GM12878 (cell line): ENCODE data around the gene FOXN4. TPM values are rescaled to one million over a fixed set of nuclear protein-coding genes. Genes with fewer than 3 reads are reported as not detected.

Experiments
- ATAC-seq: fragments of 200-7000 bp; cut with Tn5 transposase; 3 replicates; pipeline ENCODE4 v1.9.1; 2020; ENCODE audit warnings: mild to moderate bottlenecking, moderate library complexity
- BruUV-seq: library from RNA; stranded (reverse); fragments of 400-500 nt; replicated peaks from 2 replicates; lab custom pipeline; 2021; lab: Mats Ljungman, UMichigan
- CTCF ChIA-PET: fragments of 300-600 bp; sonication (Branson Sonifier 250); formaldehyde crosslinking; extraction: SDS; loops from one replicate; lab custom pipeline; 2021; ENCODE audit warnings: inconsistent platforms; lab: Yijun Ruan, JAX
- POLR2A ChIA-PET: fragments of 350-600 bp; formaldehyde crosslinking; extraction: SDS; loops from one replicate; lab custom pipeline; 2021; ENCODE audit warnings: inconsistent platforms; lab: Charles Lee
- RAD21 ChIA-PET: fragments of 300-600 bp; sonication (Branson Sonifier 250); formaldehyde crosslinking; loops from one replicate; lab custom pipeline; 2023; ENCODE audit warnings: antibody characterized with exemption; ENCODE audit not compliant: unreplicated experiment; lab: Charles Lee
- SMC1A ChIA-PET: fragments of 300-600 bp; sonication (Branson Sonifier 250); formaldehyde crosslinking; loops from one replicate; lab custom pipeline; 2023; ENCODE audit not compliant: unreplicated experiment, uncharacterized antibody; lab: Charles Lee
- DNase-seq: peaks from one replicate; pipeline ENCODE4 v3.0.0-alpha.2; 2011; ENCODE audit warnings: low read depth, low spot score
- FAIRE-seq: peaks from 3 replicates; lab custom pipeline; 2011; peaks lifted over from hg19 to GRCh38; lab: Jason Lieb, UNC
- H2AFZ ChIP-seq: 2 replicates; pipeline ENCODE4 v1.6.0; 2011; ENCODE audit warnings: low read depth, low read length, control low read depth; ENCODE audit not compliant: control insufficient read depth
- H3K27ac ChIP-seq: 2 replicates; pipeline ENCODE4 v1.5.1; 2011; ENCODE audit warnings: control low read depth; ENCODE audit not compliant: control insufficient read depth, insufficient read depth
- H3K27me3 ChIP-seq, 2 experiments: replicated peaks in 1 of 2; 2 replicates each; pipeline versions ENCODE4 v1.6.0 to v1.6.1; 2011; ENCODE audit warnings: low read length in 1 of 2; ENCODE audit not compliant: control insufficient read depth in 2 of 2, insufficient read depth in 2 of 2
- H3K36me3 ChIP-seq, 2 experiments: 2 replicates each; pipeline ENCODE4 v1.5.1; 2011; ENCODE audit warnings: low read length in 1 of 2; ENCODE audit not compliant: control insufficient read depth in 2 of 2, insufficient read depth in 2 of 2
- H3K4me1 ChIP-seq: 2 replicates; pipeline ENCODE4 v1.6.1; 2011; ENCODE audit warnings: mild to moderate bottlenecking, low read length, moderate library complexity, mixed read lengths; ENCODE audit not compliant: control insufficient read depth, insufficient read depth
- H3K4me2 ChIP-seq: 2 replicates; pipeline ENCODE4 v1.6.0; 2011; ENCODE audit warnings: control low read depth; ENCODE audit not compliant: control insufficient read depth, insufficient read depth
- H3K4me3 ChIP-seq: fragments of 200-600 bp; sonication (generic); 2 replicates; pipeline ENCODE4 v1.5.1; 2016
- H3K79me2 ChIP-seq: 2 replicates; pipeline ENCODE4 v1.6.0; 2011; ENCODE audit warnings: low read length; ENCODE audit not compliant: control insufficient read depth, insufficient read depth
- H3K9ac ChIP-seq: 2 replicates; pipeline ENCODE4 v1.8.0; 2011; ENCODE audit warnings: low read length, control low read depth, mixed read lengths; ENCODE audit not compliant: control insufficient read depth, insufficient read depth
- H3K9me3 ChIP-seq: replicated peaks from 3 replicates; pipeline ENCODE4 v1.5.1; 2011; ENCODE audit warnings: mild to moderate bottlenecking, low read length; ENCODE audit not compliant: control insufficient read depth, insufficient read depth
- H4K20me1 ChIP-seq: 2 replicates; pipeline ENCODE4 v1.6.0; 2011; ENCODE audit not compliant: control insufficient read depth, insufficient read depth
- ATF7 ChIP-seq: fragments of 450-650 bp; IDR thresholded peaks from 2 replicates; pipeline ENCODE4 v1.6.1; 2016; ENCODE audit warnings: low read depth, mild to moderate bottlenecking
- CREB1 ChIP-seq: IDR thresholded peaks from 2 replicates; pipeline ENCODE4 v1.6.1; 2012; ENCODE audit warnings: low read depth, mild to moderate bottlenecking, inconsistent platforms
- E2F4 ChIP-seq: IDR thresholded peaks from 2 replicates; pipeline ENCODE4 v1.6.1; 2012; ENCODE audit warnings: low read depth, low read length, improper control_type of control experiment
- EP300 ChIP-seq, 2 experiments: fragments of 150-350 bp in 1 of 2; IDR thresholded peaks; 2 replicates each; pipeline ENCODE4 v1.6.1; 2011 to 2012; ENCODE audit warnings: low read depth in 2 of 2, low read length in 2 of 2, borderline replicate concordance in 1 of 2, improper control_type of control experiment in 1 of 2, inconsistent platforms in 1 of 2; ENCODE audit not compliant: control insufficient read depth in 1 of 2
- ESRRA ChIP-seq: IDR thresholded peaks from 2 replicates; pipeline ENCODE4 v1.6.1; 2012; ENCODE audit warnings: mild to moderate bottlenecking, low read length, improper control_type of control experiment
- HDAC2 ChIP-seq: fragments of 200-600 bp; sonication (generic); IDR thresholded peaks from 2 replicates; pipeline ENCODE4 v1.6.1; 2017
- MEF2A ChIP-seq: IDR thresholded peaks from 2 replicates; pipeline ENCODE4 v1.6.1; 2011; ENCODE audit warnings: low read depth, mild to moderate bottlenecking, low read length, moderate library complexity; ENCODE audit not compliant: insufficient read depth
- MEF2B ChIP-seq: fragments of 450-650 bp; IDR thresholded peaks from 2 replicates; pipeline ENCODE4 v1.6.1; 2018; ENCODE audit warnings: mild to moderate bottlenecking, moderate library complexity; ENCODE audit not compliant: partially characterized antibody, poor library complexity, severe bottlenecking
- NFIC ChIP-seq: IDR thresholded peaks from 2 replicates; pipeline ENCODE4 v1.6.1; 2012; ENCODE audit warnings: low read depth, mild to moderate bottlenecking, inconsistent platforms, low read length, moderate library complexity
- NFXL1 ChIP-seq: fragments of 450-650 bp; IDR thresholded peaks from 2 replicates; pipeline ENCODE4 v1.6.1; 2017; ENCODE audit warnings: antibody characterized with exemption, mild to moderate bottlenecking, borderline replicate concordance
- RAD51 ChIP-seq: fragments of 450-650 bp; IDR thresholded peaks from 2 replicates; pipeline ENCODE4 v1.6.1; 2016; ENCODE audit warnings: moderate library complexity, mild to moderate bottlenecking, inconsistent platforms
- TAF1 ChIP-seq: IDR thresholded peaks from 2 replicates; pipeline ENCODE4 v1.6.1; 2011; ENCODE audit warnings: mild to moderate bottlenecking, low read depth, low read length, borderline replicate concordance
- WGBS: methylation state at CpG from one replicate; pipeline ENCODE4 v1.1.6; 2016; ENCODE audit warnings: low lambda C conversion rate; ENCODE audit not compliant: insufficient replicate concordance, insufficient coverage; ENCODE audit errors: missing lambda C conversion rate; 5-methylcytosine and 5-hydroxymethylcytosine counted together
- in situ Hi-C: fragments of 300-500 bp; cut with MboI; formaldehyde crosslinking; loops from 9 replicates; pipeline ENCODE4 v1.14.3; 2018; ENCODE audit warnings: mixed read lengths
- intact Hi-C: fragments of 100-400 bp; cut with micrococcal nuclease; formaldehyde crosslinking; loops from one replicate; pipeline ENCODE4 v1.14.2; 2022; ENCODE audit not compliant: unreplicated experiment
- polyA plus RNA-seq, 11 experiments: library from polyadenylated mRNA; depleted of rRNA in 4 of 11; unstranded in 6 of 11; stranded (reverse) in 5 of 11; fragments of >200 nt; fragmentation: Nextera tagmentation in 4 of 11; fragmentation: Illumina TruSeq in 1 of 11; extraction: Ambion mirVana in 4 of 11; extraction: Trizol in 1 of 11; gene quantifications; 1 replicate in 1 of 11; 2 replicates in 10 of 11; pipeline versions ENCODE4 v1.2.1 to v1.2.3, GENCODE V29; 2011 to 2016; ENCODE audit warnings: inconsistent platforms in 2 of 11, missing spikeins in 2 of 11, low read depth in 1 of 11
- total RNA-seq, 4 experiments: library from RNA; depleted of rRNA in 3 of 4; stranded (reverse); fragments of >200 nt in 3 of 4; fragmentation: Illumina TruSeq in 1 of 4; extraction: Trizol in 1 of 4; gene quantifications; 2 replicates each; pipeline versions ENCODE4 v1.2.1 to v1.2.3, GENCODE V29; 2013 to 2021

Gene FOXN4
- total and polyA plus RNA-seq, 10 of the 15 experiments (the other 5 are each of a cell fraction or from before 2014, with no cell fraction given), result not detected

- RAD21 ChIA-PET, result no interaction called here
- DNase-seq (no peak), ATAC-seq (no peak), FAIRE-seq (no peak)
- SMC1A ChIA-PET, result no interaction called here
- in situ Hi-C loops, result no loop called here
- 60% methylated on average over 5 of the region's 7 CpGs for WGBS
- CTCF ChIA-PET, result no interaction called here
- Histone ChIP-seq H3K27ac (no peak overlapping the region), H3K79me2 (no peaks in the 10 kb centered on the region), H3K27me3 (peaks cover 0 to 1% of the 10 kb centered on the region in 2 experiments; a peak in 1 of 4 replicates), H3K4me1 (no peaks in the 10 kb centered on the region), H3K9me3 (no peaks in the 10 kb centered on the region), H4K20me1 (no peaks in the 10 kb centered on the region), H3K4me3 (no peak overlapping the region), H2AFZ (no peak overlapping the region), H3K9ac (no peak overlapping the region), H3K4me2 (no peak overlapping the region), H3K36me3 (no peaks in the 10 kb centered on the region)
- intact Hi-C loops, result no loop called here
- BruUV-seq, result no TSS peak
- POLR2A ChIA-PET, result no interaction called here
- no peak for TF ChIP-seq EP300 (IDR thresholded peaks at IDR 0.05; ENCODE audit: borderline replicate concordance in 1 of 2, control insufficient read depth in 1 of 2, low read depth in 2 of 2, low read length in 2 of 2)
- no peak for TF ChIP-seq TAF1
- no peak for TF ChIP-seq E2F4
- TF ChIP-seq MEF2B, result no peak
- TF ChIP-seq NFIC, result no peak
- TF ChIP-seq RAD51, result no peak
- no peak for TF ChIP-seq NFXL1
- TF ChIP-seq ATF7, result no peak
- no peak for TF ChIP-seq CREB1
- no peak for TF ChIP-seq HDAC2
- TF ChIP-seq MEF2A, result no peak
- TF ChIP-seq ESRRA, result no peak
Observed at GRCh38 chr12:109287181-109287580, 21.9 kb downstream of the FOXN4 start.
